Measurements from ENCODE around the gene MCMBP. TPM values are rescaled to one million over a fixed set of nuclear protein-coding genes. Genes with fewer than 3 reads are reported as not detected.

MCMBP gene
- polyA plus RNA-seq, 1 of the 3 experiments (the other 2 are of a cell fraction), result 33.1 TPM

- TF ChIP-seq ZBTB33 (IDR thresholded peaks at IDR 0.05; ENCODE audit: borderline replicate concordance, low read depth), result no peak
- no peak for TF ChIP-seq FOXM1 (IDR thresholded peaks at IDR 0.05; ENCODE audit: low read depth)
- TF ChIP-seq TEAD4 (IDR thresholded peaks at IDR 0.05; ENCODE audit: borderline replicate concordance, insufficient read depth), result no peak
- TF ChIP-seq TCF12 (IDR thresholded peaks at IDR 0.05), result no peak
- no peak for TF ChIP-seq NRF1 (IDR thresholded peaks at IDR 0.05; ENCODE audit: low read depth, low read length)
- TF ChIP-seq EZH2phosphoT487 (IDR thresholded peaks at IDR 0.05; ENCODE audit: borderline replicate concordance, low read depth), result no peak
- TF ChIP-seq EP300 (IDR thresholded peaks at IDR 0.05; ENCODE audit: borderline replicate concordance in 1 of 2, low read depth in 1 of 2, low read length in 1 of 2), result no peak
- TF ChIP-seq NFIC (IDR thresholded peaks at IDR 0.05; ENCODE audit: borderline replicate concordance), result no peak
- TF ChIP-seq, protein P1, sequence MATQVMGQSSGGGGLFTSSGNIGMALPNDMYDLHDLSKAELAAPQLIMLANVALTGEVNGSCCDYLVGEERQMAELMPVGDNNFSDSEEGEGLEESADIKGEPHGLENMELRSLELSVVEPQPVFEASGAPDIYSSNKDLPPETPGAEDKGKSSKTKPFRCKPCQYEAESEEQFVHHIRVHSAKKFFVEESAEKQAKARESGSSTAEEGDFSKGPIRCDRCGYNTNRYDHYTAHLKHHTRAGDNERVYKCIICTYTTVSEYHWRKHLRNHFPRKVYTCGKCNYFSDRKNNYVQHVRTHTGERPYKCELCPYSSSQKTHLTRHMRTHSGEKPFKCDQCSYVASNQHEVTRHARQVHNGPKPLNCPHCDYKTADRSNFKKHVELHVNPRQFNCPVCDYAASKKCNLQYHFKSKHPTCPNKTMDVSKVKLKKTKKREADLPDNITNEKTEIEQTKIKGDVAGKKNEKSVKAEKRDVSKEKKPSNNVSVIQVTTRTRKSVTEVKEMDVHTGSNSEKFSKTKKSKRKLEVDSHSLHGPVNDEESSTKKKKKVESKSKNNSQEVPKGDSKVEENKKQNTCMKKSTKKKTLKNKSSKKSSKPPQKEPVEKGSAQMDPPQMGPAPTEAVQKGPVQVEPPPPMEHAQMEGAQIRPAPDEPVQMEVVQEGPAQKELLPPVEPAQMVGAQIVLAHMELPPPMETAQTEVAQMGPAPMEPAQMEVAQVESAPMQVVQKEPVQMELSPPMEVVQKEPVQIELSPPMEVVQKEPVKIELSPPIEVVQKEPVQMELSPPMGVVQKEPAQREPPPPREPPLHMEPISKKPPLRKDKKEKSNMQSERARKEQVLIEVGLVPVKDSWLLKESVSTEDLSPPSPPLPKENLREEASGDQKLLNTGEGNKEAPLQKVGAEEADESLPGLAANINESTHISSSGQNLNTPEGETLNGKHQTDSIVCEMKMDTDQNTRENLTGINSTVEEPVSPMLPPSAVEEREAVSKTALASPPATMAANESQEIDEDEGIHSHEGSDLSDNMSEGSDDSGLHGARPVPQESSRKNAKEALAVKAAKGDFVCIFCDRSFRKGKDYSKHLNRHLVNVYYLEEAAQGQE (IDR thresholded peaks at IDR 0.05; ENCODE audit: low read depth, low read length), result no peak
- TF ChIP-seq CHD2 (IDR thresholded peaks at IDR 0.05; ENCODE audit: low read length, partially characterized antibody), result no peak
These were observed 43.2 kb downstream of the MCMBP start (continued) for GRCh38 chr10:119829429-119829828.

GRCh38 chr10:119827430-119827829 lies 45.2 kb downstream of the MCMBP start:
- Histone ChIP-seq H3K4me3 (ENCODE audit: low read depth in 2 of 2, low read length in 1 of 2) (no peak overlapping the region), H3K9me3 (no peaks in the 10 kb centered on the region), H3K9ac (no peak overlapping the region), H3K4me2 (no peak overlapping the region), H2AFZ (ENCODE audit: low read depth) (no peak overlapping the region), H3F3A (replicated peaks; ENCODE audit: insufficient read depth) (peaks cover 11% of the 10 kb centered on the region), H3K27me3 (ENCODE audit: insufficient read depth) (no peaks in the 10 kb centered on the region), H4K20me1 (ENCODE audit: insufficient read depth) (no peaks in the 10 kb centered on the region), H3K27ac (ENCODE audit: low read depth in 2 of 2, low read length in 1 of 2) (no peak overlapping the region), H3K9me2 (no peaks in the 10 kb centered on the region), H3K4me1 (ENCODE audit: control insufficient read depth in 1 of 2, insufficient read depth in 2 of 2, low read depth in 1 of 2, low read length in 1 of 2) (no peaks in the 10 kb centered on the region), H3K36me3 (replicated peaks in 1 of 2; ENCODE audit: control insufficient read depth in 1 of 2, insufficient read depth in 2 of 2, low read length in 1 of 2) (peaks cover 84 to 85% of the 10 kb centered on the region in 2 experiments), H3K79me2 (ENCODE audit: insufficient read depth) (peaks cover under 1% of the 10 kb centered on the region; the same call in 1 of the 2 replicates)
- POLR2A ChIA-PET, result no interaction called here
- CTCF ChIA-PET, result interaction anchor here (1.0 kb wide), 1 partner anchor 219 kb away, joined by 3 read pairs; no protein-coding TSS in a partner anchor
- WGBS (ENCODE audit: low lambda C conversion rate), result 91% methylated on average over 4 of the region's 4 CpGs
- DNase-seq, result no peak
- TF ChIP-seq, protein P1 (IDR thresholded peaks at IDR 0.05; ENCODE audit: low read depth, low read length), result no peak
- TF ChIP-seq MEF2A (IDR thresholded peaks at IDR 0.05; ENCODE audit: borderline replicate concordance, low read depth) (no peak), CHD2 (IDR thresholded peaks at IDR 0.05; ENCODE audit: low read length, partially characterized antibody) (no peak), JUND (IDR thresholded peaks at IDR 0.05) (no peak), FOSL2 (IDR thresholded peaks at IDR 0.05; ENCODE audit: borderline replicate concordance, low read depth) (no peak), PBX3 (IDR thresholded peaks at IDR 0.05) (no peak), GATA2 (CRISPR knock-in tag; IDR thresholded peaks at IDR 0.05) (no peak), ELF1 (IDR thresholded peaks at IDR 0.05) (no peak), NRF1 (IDR thresholded peaks at IDR 0.05; ENCODE audit: low read depth, low read length) (no peak), EZH2phosphoT487 (IDR thresholded peaks at IDR 0.05; ENCODE audit: borderline replicate concordance, low read depth) (no peak), SMC3 (IDR thresholded peaks at IDR 0.05; ENCODE audit: low read depth, low read length) (no peak), TCF12 (IDR thresholded peaks at IDR 0.05) (no peak), RAD21 (IDR thresholded peaks at IDR 0.05; ENCODE audit: low read length) (no peak), FOXJ3 (CRISPR knock-in tag; IDR thresholded peaks at IDR 0.05) (no peak)
- TF ChIP-seq, protein P2, sequence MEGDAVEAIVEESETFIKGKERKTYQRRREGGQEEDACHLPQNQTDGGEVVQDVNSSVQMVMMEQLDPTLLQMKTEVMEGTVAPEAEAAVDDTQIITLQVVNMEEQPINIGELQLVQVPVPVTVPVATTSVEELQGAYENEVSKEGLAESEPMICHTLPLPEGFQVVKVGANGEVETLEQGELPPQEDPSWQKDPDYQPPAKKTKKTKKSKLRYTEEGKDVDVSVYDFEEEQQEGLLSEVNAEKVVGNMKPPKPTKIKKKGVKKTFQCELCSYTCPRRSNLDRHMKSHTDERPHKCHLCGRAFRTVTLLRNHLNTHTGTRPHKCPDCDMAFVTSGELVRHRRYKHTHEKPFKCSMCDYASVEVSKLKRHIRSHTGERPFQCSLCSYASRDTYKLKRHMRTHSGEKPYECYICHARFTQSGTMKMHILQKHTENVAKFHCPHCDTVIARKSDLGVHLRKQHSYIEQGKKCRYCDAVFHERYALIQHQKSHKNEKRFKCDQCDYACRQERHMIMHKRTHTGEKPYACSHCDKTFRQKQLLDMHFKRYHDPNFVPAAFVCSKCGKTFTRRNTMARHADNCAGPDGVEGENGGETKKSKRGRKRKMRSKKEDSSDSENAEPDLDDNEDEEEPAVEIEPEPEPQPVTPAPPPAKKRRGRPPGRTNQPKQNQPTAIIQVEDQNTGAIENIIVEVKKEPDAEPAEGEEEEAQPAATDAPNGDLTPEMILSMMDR (IDR thresholded peaks at IDR 0.05), result no peak

Data from SK-N-SH (cell line).